Stimulated activated CD8-positive, alpha-beta memory T cell treated with anti-CD3 and anti-CD28 coated beads, Interleukin-2, amount 100 ng/mL, for 48 hours (primary cell): ENCODE data around the gene CRYBG3.

Experiments used
- DNase-seq, 2 donors: peaks; one replicate each; pipeline ENCODE4 v3.0.0-alpha.2; 2020; ENCODE audit warnings: low read depth in 2 of 2

CRYBG3 gene

DNA sequence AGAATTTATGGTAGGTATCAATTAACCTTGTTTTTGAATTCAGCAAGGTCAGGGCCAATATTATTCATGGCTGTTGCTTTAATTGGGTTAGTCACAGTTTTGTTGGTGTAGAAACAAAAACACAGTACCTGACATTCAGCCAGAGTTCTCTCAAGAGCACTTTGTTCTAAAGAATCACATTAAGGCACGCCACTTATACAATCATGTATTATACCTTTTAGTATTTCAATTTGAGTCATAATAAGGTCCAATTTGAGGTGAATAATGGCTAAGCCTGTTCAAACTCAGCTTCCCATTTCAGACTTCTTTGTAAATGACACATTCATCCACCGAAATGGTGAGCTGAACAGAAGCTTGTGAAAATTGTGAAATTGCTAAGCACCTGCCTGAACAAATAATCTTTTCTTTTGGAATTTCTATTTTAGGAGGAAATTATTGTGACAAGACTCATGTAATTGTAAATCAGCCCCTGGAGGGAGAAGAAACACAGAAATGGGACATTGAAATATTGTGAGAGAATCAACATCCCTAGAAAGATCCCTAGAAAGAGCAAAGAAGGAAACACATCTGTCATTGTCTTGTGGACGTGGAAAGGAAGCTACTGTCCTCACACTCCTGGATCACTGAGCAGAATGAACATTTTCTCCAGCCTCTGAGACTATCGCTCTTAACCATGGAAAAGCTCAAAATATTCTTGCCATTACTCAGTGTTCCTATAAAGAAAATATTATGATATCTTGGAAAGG is 121.2 kb downstream of the CRYBG3 start:
- DNase-seq = no peak

DNA sequence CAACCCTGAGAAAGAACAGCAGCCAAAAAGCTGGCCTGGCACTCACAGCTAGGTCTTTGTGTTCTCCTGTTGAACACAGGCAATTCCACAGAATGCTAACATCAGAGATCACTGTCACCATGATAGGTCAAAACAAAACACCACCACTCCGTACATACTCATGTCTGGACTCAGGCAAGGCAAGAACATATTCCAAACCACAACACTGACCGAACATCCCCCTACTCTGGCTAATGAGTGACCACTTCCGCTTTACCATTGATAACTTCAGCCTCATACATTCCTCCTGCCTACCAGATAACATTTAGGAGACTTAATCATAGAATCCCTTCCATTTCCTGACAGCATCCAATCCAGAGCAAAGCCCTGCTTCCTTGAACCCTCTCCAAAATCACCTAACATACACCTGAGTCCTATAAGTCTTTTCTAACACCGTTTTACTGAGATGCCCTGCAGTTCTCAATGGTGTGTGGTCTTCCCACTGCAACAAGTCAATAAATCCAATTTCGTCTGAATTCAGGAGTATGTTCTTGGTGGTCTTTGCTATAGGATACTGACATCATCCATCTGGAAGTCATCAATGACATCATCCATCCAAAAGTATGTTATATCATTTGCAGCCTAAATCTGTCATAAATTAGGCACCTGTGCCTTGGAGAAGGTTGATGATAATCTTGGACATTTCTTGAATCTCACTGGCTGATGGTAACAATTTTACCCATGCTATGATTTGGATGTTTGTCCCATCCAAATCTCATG is 126.7 kb downstream of the CRYBG3 start:
- no peak for DNase-seq

DNA sequence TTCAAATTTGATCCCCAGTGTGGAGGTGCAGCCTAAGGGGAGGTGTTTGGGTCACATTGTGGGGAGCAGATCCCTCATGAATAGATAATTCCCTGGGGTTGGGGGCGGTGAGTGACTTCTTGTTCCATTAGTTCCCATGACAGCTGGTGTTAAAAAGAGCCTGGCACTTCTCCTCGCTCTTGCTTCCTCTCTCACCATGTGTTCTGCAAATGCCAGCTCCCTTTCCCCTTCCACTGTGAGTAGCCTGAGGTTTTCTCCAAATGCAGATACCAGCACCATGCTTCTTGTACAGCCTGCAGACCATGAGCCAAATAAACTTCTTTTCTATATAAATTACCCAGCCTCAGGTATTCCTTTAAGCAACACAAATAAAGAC is 127.3 kb downstream of the CRYBG3 start:
- no peak for DNase-seq

DNA sequence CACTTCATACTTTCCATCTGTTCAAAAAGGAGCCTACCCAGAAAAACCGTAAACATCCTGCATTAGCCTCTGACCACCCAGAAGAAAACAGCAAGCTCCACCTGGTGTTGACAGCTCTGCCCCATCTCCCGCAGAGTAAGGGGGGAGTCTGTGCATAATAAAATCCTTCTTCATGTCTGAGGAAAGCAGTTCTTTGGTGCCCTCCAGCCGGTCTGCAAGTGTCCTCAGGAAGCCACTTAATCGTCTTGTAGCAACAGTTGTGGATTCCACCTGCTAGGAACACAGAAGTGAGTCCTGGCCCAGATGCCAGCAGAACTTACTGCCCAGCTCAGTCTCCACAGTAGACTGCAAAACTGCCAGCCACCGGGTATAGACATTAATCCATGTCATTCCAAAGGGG is 127.9 kb downstream of the CRYBG3 start:
- DNase-seq = no peak

DNA sequence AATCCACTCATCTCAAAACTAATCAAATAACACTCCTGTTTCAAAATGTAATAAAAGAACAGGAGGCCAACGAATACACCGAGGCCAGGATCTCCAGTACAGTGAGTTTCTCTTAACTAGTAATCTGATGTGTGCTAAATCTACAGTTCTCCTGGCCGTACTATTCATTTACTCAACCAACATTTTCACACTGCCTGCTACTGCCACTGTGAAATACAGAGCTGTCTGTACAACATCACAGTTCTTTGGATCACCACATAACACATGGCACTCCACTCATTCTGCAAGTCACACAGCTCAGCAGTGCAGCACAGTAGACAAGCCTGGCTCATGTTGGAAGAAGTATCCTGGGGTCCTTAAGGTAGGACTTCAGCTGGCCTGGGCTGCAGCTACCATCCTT is 128.5 kb downstream of the CRYBG3 start:
- DNase-seq = no peak

DNA sequence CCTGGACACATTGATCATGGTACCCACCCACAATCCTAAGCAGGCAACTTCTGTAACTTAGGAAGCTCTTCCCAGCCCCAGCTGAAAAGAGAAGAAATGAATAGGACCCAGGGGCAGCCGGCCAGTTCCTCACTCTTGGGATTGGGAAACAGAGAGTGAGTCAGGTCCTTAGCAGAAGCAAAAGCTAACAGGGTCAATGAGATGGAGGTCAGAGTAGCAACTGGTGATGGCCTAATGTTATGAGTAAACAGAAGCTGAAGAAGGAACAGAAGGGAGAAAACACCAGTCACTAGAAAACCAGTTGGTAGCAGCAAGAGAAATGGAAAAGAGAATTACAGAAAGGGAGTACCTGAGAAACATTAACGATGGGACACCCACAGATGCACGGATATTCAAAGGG is 130.5 kb downstream of the CRYBG3 start:
- DNase-seq = no peak

DNA sequence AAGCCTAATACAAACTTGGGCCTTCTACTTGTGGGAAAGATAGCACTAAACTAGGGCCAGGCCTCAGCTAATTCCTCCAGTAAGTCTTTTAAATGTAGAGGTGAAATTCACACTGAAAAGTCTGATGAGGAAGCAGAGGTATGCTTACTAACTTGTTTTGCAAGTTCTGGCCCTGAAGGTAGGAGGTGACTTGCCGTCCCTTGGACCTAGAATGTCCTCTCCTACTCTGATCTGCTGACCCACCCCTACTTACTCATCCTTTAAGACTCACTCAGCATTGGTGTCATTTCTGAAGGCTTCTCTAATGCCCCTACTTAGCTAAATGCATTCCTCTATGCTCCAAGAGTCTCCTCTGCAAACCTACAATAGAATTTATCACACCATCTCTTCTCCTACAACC is 131.1 kb downstream of the CRYBG3 start:
- no peak for DNase-seq

DNA sequence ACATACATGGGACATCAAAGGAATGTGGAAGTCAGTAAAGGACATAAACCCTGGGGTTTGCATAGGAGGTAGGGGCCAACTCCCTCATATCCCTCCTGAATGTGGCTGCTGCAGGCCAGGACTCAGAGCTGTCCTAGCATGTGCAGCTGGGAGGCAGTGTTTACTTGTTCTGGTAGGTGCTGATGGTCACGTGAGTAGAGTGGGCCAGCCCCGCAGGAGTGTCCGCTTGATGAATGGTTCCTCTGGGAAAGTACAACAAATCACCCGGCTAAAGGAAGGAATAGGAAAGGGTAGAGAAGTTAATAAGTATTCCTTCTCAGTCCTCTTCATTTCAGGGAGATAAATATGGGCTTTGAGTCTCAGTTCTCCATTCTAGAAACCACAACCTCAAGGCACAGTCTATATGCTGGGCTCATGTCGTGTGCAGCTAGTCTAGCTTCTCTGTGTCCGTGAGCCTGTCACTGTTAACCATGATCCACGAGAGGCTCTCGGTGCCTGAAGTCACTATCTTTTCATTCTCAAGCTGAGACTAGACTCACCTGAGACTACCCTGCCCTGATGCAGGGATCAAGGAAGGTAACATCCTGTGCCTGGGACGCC is 132.5 kb downstream of the CRYBG3 start:
- DNase-seq = no peak

DNA sequence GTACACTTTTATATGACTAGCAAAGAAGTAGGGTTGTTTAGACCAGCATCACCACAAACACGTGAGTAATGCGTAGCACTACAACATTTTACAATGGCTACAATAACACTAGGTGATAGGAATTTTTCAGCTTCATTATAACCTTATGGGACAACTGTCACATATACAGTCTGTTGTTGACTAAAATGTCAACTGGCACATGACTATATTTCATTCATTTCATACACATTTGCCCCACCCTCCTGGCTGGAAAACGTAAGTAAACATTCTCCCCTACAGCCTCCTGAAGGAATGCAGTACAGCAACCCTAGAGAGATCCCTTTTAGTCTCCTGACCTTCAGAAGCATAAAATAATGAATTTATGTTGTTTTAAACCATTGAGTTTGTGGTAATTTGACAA is 134.2 kb downstream of the CRYBG3 start:
- DNase-seq = no peak

DNA sequence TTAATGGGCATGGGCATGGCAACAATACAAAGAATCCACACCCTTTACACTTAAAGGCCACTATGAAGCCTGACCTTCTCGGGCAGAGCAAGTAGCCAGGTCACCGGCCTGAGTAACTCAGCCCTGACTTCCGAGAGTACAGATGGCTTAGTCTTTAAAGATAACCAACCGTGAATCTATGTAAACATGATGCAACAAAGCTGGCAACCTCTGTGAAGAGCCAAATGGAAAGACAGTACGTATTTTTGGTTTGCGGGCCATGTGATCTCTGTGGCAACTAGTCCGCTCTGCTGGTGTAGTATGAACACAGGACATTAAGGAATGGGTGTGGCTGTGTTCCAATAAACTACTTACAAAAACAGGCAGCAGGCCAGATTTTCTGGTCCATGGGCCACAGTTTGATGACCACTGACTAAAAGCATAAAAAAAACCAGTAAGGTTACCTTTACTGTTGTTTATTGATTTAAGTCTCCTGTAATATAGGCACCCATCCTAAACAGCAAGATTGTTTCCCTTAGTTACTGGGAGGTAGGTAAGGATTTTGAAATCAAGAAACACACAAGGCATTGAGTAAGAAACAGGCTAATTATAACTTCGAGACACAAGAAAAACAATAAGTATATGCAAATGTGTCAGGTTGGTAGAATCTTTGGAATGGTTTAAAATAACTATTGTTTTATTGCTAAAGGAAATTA is 136.0 kb downstream of the CRYBG3 start:
- no peak for DNase-seq

DNA sequence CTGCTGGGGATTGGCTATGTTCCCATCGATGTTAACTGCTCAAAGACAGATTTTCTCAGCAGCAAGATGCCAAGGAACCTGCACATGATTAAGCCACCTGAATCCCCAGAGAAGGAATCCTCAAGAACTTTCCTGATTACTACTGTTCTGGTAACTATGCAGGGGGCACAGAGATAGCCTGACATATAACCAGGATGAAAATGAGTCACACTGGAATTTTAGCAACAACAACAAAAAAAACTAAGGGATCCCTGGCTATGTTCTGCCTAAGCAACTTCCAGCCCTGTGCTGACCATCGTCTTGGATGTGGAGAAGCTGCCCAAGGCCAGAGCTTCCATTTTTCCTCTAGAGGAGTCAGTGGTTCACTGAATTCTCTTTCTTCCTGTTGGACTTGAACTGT is 136.6 kb downstream of the CRYBG3 start:
- no peak for DNase-seq

DNA sequence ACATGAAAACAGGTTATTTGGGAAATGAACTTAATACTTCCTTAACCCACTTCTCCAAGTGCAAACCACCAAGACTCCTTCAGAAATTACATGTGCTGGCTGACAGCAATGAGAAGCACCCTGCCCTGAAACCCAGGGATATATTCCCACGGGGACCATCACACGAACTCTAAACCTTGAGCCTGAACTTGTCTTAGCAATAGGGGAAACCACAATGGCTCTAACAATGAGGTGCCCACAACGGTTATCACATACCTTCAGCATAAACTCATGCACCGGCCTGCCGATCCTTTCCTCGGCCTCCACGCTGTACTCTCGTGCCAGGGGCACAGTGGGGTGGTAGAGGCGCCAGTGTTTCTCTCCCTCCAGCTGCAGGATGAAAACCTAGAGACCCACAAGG is 137.0 kb downstream of the CRYBG3 start:
- DNase-seq = no peak

DNA sequence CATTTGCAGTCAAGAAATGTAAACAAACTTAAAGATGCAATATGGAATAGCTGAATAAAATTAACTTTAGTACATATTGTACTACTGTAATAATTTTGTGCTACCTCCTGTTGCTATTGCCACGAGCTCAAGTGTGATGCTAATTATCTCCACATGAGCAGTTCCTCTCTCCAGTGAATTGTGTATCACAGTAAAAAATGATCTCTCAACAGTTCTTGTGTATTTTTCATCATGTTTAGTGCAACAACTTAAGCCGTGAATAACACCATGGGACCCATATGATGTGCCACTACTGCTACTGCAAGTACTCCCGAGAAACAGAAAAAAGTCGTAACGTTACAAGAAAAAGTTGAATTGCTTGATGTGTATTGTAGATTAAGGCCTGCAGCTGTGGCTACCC is 138.1 kb downstream of the CRYBG3 start:
- no peak for DNase-seq

DNA sequence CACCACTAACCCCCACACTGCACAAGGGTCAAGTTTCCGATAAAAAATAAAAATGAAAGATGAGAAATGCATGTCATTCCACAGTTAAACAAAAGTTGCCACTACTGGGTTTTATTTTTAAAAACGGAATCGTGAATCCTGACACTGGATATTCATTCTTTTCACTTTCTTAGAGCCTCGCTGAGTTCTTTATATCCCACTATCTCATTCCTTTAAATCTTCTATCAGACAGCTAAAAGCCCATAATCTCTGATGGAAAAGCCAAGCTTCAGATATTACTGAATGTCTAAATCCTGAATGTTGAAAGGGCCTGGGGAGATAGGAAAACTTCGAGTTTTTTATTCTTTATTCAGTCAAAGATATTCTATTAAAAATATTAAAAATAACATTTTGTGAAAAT is 138.7 kb downstream of the CRYBG3 start:
- no peak for DNase-seq

DNA sequence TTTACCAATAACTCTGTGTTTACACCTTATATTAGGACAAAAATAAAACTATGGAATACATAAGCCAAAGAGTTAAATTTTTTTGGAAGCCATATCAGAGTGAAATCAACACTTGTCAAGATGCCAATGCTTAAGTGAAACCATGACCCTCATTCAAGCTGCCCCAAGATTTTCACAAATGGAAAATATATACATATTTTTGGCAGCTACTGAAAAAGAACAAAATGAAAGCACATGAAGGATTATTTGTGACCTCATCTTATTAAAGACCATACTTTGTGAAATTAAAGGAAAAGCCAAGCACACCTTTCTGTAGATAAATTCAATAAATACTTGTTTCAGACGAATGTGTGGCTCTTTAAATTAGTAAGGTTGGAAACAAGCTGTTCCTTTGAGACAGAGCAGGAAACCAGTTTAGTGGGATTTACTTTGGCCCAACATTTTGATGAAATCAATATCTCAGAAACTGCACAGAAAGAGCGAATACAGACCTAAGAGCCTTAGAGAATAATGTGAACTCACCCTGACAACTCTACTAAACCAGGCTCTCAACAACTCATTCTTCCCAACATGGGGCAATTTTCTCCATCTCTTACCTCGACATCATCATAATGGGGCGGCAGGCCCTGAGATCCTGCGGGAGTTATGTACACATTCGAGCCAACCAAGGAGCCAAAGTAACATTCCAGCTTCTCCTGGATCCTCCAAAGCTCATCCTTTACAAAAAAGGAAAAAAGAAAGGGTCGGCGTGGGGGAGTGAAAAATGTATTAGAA is 139.4 kb downstream of the CRYBG3 start:
- DNase-seq = no peak

DNA sequence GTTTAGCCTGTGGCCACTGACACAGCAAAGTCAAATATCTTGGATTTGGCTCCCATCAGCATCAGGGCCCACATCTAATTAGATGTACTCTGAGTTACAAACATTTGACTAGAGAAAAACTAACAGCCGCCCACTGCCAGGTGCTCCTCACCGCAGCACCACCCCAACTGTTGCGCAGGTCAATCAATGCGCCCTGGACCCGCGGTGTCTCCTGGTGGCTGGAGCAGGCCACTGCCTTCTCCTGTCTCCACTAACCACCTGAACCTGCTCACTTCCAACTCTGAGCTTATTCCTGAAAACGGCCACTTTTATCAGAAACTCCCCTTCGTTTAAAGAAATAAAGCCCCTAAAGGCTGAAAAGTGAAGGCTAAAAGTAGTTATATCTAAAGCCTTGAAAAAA is 146.2 kb downstream of the CRYBG3 start:
- DNase-seq = no peak

DNA sequence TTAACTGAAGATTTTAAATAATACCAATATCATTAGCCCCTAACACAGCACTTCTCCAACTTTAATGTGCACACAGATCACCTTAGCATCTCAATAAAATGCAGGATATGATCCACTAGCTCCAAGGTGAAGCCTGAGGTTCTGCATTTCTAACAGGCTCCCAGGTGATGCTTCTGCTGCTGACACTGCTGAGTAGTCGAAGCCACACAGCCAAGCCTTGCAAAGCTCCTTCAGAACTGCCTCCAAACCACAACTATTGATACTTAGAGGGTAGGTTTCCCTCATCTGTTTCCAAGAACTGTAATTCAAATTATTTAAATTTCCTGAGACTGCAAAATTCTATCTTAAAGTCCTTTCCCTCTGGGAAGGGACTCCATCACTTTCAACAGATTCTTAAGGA is 146.6 kb downstream of the CRYBG3 start:
- DNase-seq = no peak

DNA sequence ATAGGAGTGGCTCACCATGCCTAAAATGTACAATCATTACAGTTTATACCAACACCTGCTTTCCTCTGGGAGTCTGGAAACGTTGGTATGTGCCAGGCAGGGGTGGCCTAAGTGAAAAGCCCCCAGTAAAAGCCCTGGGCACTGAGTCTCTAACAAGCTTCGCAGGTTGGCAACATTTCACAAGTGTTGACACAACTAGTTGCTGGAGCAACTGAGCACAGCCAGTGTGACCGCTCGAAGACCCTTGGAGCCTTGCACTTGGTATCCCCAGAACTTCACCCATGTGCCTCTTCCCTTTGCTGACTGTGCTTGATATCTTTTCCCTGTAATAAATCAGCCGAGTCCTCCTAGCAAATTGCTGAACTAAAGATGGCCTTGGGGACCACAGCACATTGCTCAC is 147.7 kb downstream of the CRYBG3 start:
- no peak for DNase-seq

DNA sequence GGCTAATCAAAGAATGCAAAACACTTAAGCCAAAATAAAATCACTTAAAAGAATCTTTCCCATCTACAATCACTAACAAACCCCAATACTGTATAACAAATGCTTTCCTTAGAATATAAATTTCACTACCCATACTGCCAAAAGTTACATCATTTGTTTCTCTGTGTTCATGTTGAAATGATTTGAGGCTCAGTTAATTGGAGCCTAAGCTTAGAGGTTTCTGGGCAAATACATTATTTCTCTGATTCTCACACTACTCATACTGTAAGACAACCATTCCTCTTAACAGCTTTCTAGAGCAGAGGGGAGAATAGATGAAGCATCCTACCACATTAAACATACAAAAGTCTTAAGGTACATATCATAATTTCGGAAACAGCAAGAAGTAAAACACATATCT is 148.3 kb downstream of the CRYBG3 start:
- no peak for DNase-seq

DNA sequence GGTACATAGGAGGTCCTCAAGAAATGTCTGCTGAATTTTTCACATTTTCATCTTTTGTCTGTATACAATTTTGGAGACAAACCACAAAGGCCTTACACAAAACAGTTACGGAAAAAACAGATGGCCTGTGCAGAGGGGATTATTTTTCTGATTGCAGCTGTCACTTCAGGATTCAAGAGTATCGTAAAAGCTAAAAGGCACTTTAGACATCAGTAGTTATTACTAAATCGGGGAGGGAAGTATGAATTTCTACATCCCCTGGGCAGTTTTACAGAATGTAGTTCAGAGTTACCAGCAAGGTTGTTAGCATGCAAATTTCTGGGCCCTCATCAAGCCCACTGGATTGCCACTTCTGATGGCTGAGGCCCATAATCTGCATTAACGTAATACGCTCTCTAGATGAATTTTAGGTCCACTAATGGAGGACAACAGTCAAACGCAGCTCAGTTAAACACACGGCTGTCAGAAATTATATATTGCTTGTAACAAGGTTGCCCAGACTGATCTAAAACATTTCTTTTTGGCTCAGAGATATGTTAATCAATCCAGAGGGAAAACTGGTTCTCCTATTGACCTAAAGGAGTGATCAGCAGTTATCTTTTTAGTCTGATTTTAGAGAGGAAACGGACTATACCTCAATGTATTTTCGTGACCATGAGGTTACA is 149.3 kb downstream of the CRYBG3 start:
- no peak for DNase-seq
